MM.1S (cell line): ENCODE data around the gene RPTOR.

Source experiments
- DNase-seq: peaks from one replicate; pipeline ENCODE4 v3.0.0-alpha.2; 2015
- H2AFZ ChIP-seq: fragments of 300-600 bp; sonication (generic); 2 replicates; pipeline ENCODE4 v1.6.0; 2016; ENCODE audit warnings: antibody characterized with exemption, low read length
- H3F3A ChIP-seq: fragments of 300-600 bp; sonication (generic); 2 replicates; pipeline ENCODE4 v1.6.1; 2016; ENCODE audit warnings: mild to moderate bottlenecking, antibody characterized with exemption, low read length, moderate library complexity, mixed read lengths; ENCODE audit not compliant: insufficient read depth
- H3K27ac ChIP-seq: fragments of 300-600 bp; sonication (generic); 2 replicates; pipeline ENCODE4 v1.5.1; 2016; ENCODE audit warnings: mild to moderate bottlenecking, low read length
- H3K27me3 ChIP-seq: fragments of 300-600 bp; sonication (generic); replicated peaks from 2 replicates; pipeline ENCODE4 v1.6.0; 2016; ENCODE audit warnings: low read length; ENCODE audit not compliant: insufficient read depth
- H3K36me3 ChIP-seq: fragments of 300-600 bp; sonication (generic); replicated peaks from 2 replicates; pipeline ENCODE4 v1.6.1; 2016; ENCODE audit warnings: mild to moderate bottlenecking, low read length, mixed read lengths; ENCODE audit not compliant: insufficient read depth
- H3K4me1 ChIP-seq: fragments of 300-600 bp; sonication (generic); 2 replicates; pipeline ENCODE4 v1.6.1; 2016; ENCODE audit warnings: low read length, mixed read lengths
- H3K4me2 ChIP-seq: fragments of 300-600 bp; sonication (generic); 2 replicates; pipeline ENCODE4 v1.6.0; 2016; ENCODE audit warnings: low read depth, low read length
- H3K4me3 ChIP-seq: fragments of 300-600 bp; sonication (generic); 2 replicates; pipeline ENCODE4 v1.5.1; 2016; ENCODE audit warnings: low read length, mixed read lengths
- H3K79me2 ChIP-seq: fragments of 300-600 bp; sonication (generic); 2 replicates; pipeline ENCODE4 v1.6.1; 2016; ENCODE audit warnings: mixed run types, low read length, mixed read lengths
- H3K9ac ChIP-seq: fragments of 300-600 bp; sonication (generic); 2 replicates; pipeline ENCODE4 v1.6.1; 2016; ENCODE audit warnings: low read length, mixed read lengths
- H3K9me2 ChIP-seq: fragments of 300-600 bp; sonication (generic); replicated peaks from 2 replicates; pipeline ENCODE4 v1.6.1; 2016; ENCODE audit warnings: mild to moderate bottlenecking, low read length, mixed read lengths; ENCODE audit not compliant: insufficient read depth
- H3K9me3 ChIP-seq: fragments of 300-600 bp; sonication (generic); replicated peaks from 2 replicates; pipeline ENCODE4 v1.6.1; 2016; ENCODE audit warnings: mild to moderate bottlenecking, low read length, mixed read lengths; ENCODE audit not compliant: insufficient read depth
- H4K20me1 ChIP-seq: fragments of 300-600 bp; sonication (generic); 2 replicates; pipeline ENCODE4 v1.6.1; 2016; ENCODE audit warnings: mild to moderate bottlenecking, low read length, moderate library complexity, mixed read lengths; ENCODE audit not compliant: insufficient read depth
- EZH2 ChIP-seq: fragments of 300-600 bp; sonication (generic); optimal IDR thresholded peaks from 2 replicates; pipeline ENCODE3; 2017; ENCODE audit warnings: low read depth, mild to moderate bottlenecking, antibody characterized with exemption, low read length, mixed read lengths
- EZH2phosphoT487 ChIP-seq: fragments of 300-600 bp; sonication (generic); IDR thresholded peaks from 2 replicates; pipeline ENCODE4 v1.6.1; 2018; ENCODE audit warnings: antibody characterized with exemption, low read length
- TF ChIP-seq, protein P1 (sequence below): fragments of 300-600 bp; sonication (generic); IDR thresholded peaks from 2 replicates; pipeline ENCODE4 v1.5.1; 2016; ENCODE audit warnings: antibody characterized with exemption, low read length, mixed read lengths

Gene RPTOR

DNA sequence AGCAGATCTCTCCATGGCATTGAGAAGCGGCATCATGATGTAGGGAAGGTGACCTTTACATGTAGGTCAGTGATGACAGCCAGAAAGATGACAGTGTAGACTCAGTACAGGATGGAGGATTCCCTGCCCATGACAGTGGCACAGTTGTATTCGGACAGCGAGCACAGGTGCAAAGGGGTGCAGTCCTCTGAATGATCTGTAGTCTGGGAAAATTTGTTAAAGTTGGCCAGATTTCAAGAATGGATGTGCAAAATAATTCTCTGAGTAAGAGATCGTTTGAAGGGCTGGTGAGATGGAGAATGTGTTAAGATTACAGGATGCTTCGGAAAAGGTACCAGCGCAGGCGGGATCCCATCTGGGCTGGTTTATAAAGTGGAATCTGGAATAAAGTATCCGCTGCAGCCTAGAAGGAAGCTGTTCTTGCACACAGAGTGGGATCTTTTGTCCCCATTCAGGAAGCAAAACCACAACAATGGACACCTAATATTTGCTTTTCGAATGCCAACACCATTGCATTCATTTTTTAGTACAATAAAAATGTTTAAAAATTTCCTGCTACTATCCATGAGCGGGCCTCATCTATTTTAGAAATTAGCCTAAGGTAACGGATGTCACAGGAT lies 101.2 kb downstream of the RPTOR start:
- Histone ChIP-seq H3K9ac (no peak overlapping the region), H3K27me3 (no peaks in the 10 kb centered on the region), H3K9me3 (no peaks in the 10 kb centered on the region), H3F3A (no peaks in the 10 kb centered on the region), H3K4me2 (no peak overlapping the region), H2AFZ (no peak overlapping the region), H3K4me1 (no peaks in the 10 kb centered on the region), H3K4me3 (no peak overlapping the region), H3K79me2 (peaks cover 33% of the 10 kb centered on the region), H3K9me2 (no peaks in the 10 kb centered on the region), H3K27ac (no peak overlapping the region), H3K36me3 (no peaks in the 10 kb centered on the region), H4K20me1 (no peaks in the 10 kb centered on the region)
- TF ChIP-seq EZH2 (no peak), EZH2phosphoT487 (no peak)
- TF ChIP-seq, protein P1, sequence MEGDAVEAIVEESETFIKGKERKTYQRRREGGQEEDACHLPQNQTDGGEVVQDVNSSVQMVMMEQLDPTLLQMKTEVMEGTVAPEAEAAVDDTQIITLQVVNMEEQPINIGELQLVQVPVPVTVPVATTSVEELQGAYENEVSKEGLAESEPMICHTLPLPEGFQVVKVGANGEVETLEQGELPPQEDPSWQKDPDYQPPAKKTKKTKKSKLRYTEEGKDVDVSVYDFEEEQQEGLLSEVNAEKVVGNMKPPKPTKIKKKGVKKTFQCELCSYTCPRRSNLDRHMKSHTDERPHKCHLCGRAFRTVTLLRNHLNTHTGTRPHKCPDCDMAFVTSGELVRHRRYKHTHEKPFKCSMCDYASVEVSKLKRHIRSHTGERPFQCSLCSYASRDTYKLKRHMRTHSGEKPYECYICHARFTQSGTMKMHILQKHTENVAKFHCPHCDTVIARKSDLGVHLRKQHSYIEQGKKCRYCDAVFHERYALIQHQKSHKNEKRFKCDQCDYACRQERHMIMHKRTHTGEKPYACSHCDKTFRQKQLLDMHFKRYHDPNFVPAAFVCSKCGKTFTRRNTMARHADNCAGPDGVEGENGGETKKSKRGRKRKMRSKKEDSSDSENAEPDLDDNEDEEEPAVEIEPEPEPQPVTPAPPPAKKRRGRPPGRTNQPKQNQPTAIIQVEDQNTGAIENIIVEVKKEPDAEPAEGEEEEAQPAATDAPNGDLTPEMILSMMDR = no peak
- no peak for DNase-seq

DNA sequence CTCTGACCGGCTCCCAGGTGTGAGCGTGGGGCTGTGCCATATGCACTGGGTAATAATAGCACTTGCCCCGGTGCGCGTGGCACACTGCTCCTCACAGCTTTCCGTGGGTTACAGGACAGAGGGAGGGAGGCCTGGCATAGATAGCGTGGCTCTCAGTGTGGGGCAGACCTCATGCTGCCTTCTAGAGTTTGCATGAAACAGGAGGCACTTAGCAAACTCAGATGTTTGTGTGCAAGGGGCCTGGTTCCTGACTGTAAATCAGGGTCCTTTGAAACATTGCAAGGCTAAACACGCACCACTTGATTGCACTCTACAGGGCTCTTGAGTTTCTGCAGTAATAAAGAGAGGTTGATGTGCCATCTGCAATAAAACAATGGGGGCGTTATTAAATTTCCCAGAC lies 101.7 kb downstream of the RPTOR start:
- H3K36me3 ChIP-seq = no peaks in the 10 kb centered on the region
- H3K27ac ChIP-seq = no peak overlapping the region
- no peak for DNase-seq

DNA sequence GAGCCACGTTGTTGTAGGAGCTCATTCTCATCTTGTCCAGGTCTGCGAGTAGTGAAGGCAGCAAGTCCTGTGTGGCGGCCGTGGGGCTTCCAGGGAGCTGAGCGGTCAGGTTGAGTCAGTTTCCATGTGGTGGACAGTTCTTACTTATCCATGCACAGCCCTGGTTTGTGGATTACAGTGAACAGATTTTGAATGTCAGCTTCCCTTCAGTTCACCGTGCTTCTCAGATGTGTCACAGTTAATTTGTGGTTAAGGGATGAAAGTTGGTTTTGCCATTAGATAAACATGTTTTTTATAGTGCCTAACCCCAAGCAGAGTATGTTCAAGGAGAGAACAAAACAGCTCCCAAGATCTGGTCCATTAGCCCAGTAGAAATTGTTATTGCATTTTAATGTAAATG lies 103.1 kb downstream of the RPTOR start:
- H3K27ac ChIP-seq = no peak overlapping the region
- H3K9ac ChIP-seq = no peak overlapping the region
- no peak for DNase-seq
- H4K20me1 ChIP-seq = no peaks in the 10 kb centered on the region
- H3K27me3 ChIP-seq = no peaks in the 10 kb centered on the region
- no peak overlapping the region for H2AFZ ChIP-seq
- no peak overlapping the region for H3K4me3 ChIP-seq
- no peaks in the 10 kb centered on the region for H3K36me3 ChIP-seq
- H3K79me2 ChIP-seq = peaks cover 46% of the 10 kb centered on the region
- no peaks in the 10 kb centered on the region for H3F3A ChIP-seq
- TF ChIP-seq, protein P1 = no peak
- TF ChIP-seq EZH2phosphoT487 (no peak), EZH2 (no peak)
- H3K4me2 ChIP-seq = no peak overlapping the region
- no peaks in the 10 kb centered on the region for H3K9me3 ChIP-seq
- H3K9me2 ChIP-seq = no peaks in the 10 kb centered on the region
- no peaks in the 10 kb centered on the region for H3K4me1 ChIP-seq

More for the DNA sequence above, 101.7 kb downstream of the RPTOR start:
- Histone ChIP-seq H3K4me1 (no peaks in the 10 kb centered on the region), H3K9me2 (no peaks in the 10 kb centered on the region), H2AFZ (no peak overlapping the region), H3K4me3 (no peak overlapping the region), H3K9me3 (no peaks in the 10 kb centered on the region), H3K4me2 (no peak overlapping the region), H3F3A (no peaks in the 10 kb centered on the region), H3K27me3 (no peaks in the 10 kb centered on the region), H3K9ac (no peak overlapping the region), H4K20me1 (no peaks in the 10 kb centered on the region), H3K79me2 (peaks cover 38% of the 10 kb centered on the region)
- TF ChIP-seq EZH2 (no peak), EZH2phosphoT487 (no peak)
- TF ChIP-seq, protein P1 = no peak
